ENCODE results near the gene BRINP2. TPM values are rescaled to one million over a fixed set of nuclear protein-coding genes. Genes with fewer than 3 reads are reported as not detected.

The BRINP2 gene
- total and polyA plus RNA-seq, 2 of the 13 experiments (the other 11 are each of a cell fraction or from before 2014, with no cell fraction given) = 0.08 to 0.20 TPM

GRCh38 chr1:177146499-177146898 lies 24.3 kb upstream of the BRINP2 start (continued):
- no peak for TF ChIP-seq SRSF4 (IDR thresholded peaks at IDR 0.05; ENCODE audit: low read depth, low read length, poor library complexity, severe bottlenecking)

DNA sequence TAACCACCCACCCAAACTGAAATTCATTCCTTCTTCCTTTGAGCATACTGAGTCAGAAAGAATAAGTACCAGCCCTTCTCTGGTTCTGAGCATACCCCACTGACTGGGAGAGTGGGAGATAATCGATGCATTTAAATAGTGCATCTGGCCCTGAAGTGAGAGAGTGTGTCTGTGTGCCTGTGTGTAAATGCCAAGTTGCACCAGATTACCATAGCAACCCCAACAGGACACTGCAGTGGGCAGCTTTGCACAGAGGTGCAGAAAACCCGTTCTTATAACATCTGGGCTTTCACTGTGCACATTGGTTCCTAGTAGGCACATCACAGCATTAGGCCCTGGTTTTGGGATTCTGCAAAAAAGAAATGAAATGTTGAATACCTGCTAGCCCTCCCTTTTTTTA lies 8.5 kb upstream of the BRINP2 start:
- no peaks in the 10 kb centered on the region for H4K20me1 ChIP-seq (ENCODE audit: insufficient read depth, low read length)
- FAIRE-seq (no peak), ATAC-seq (no peak), DNase-seq (ENCODE audit: low spot score) (no peak)
- WGBS (ENCODE audit: low lambda C conversion rate) = 0% methylated on average over 1 of the region's 2 CpGs
- in situ Hi-C loops (cut with HindIII; ENCODE audit: extremely low pct_ligation_motif_present, low pct_unique_long_range_greater_than_20kb) (no loop called here), intact Hi-C loops (cut with micrococcal nuclease; ENCODE audit: unreplicated experiment) (no loop called here)
- ChIA-PET POLR2A (no interaction called here), CTCF (ENCODE audit: low intra/inter-chr PET ratio, low total read pairs) (no interaction called here)
- no peak overlapping the region for H2AFZ ChIP-seq (ENCODE audit: low read length)
- H3K27me3 ChIP-seq (ENCODE audit: control insufficient read depth in 1 of 2, insufficient read depth in 2 of 2, low read length in 2 of 2) = peaks cover 0 to 6% of the 10 kb centered on the region in 2 experiments; a peak in 1 of 5 replicates
- H3K4me1 ChIP-seq (ENCODE audit: insufficient read depth, low read length) = no peaks in the 10 kb centered on the region
- BruUV-seq (replicated peaks) = no TSS peak
- no peak for TF ChIP-seq KLF9 (CRISPR knock-in tag; IDR thresholded peaks at IDR 0.05; ENCODE audit: low read depth)
- TF ChIP-seq IKZF4 (CRISPR knock-in tag; IDR thresholded peaks at IDR 0.05; ENCODE audit: borderline replicate concordance, low read depth, not compliant biosample characterization) = no peak
- no peak for TF ChIP-seq ZNF530 (CRISPR knock-in tag; IDR thresholded peaks at IDR 0.05; ENCODE audit: low read depth)
- TF ChIP-seq ZBTB34 (CRISPR knock-in tag; IDR thresholded peaks at IDR 0.05) = no peak
- TF ChIP-seq NFYB (CRISPR knock-in tag; IDR thresholded peaks at IDR 0.05) = no peak
- no peak overlapping the region for H3K4me3 ChIP-seq (replicated peaks in 1 of 3; ENCODE audit: insufficient read depth in 1 of 3, low read depth in 2 of 3, low read length in 3 of 3)
- H3K36me3 ChIP-seq (replicated peaks in 1 of 2; ENCODE audit: control insufficient read depth in 1 of 2, insufficient read depth in 2 of 2, low read length in 2 of 2) = no peaks in the 10 kb centered on the region
- H3K9ac ChIP-seq (ENCODE audit: insufficient read depth, low read depth, low read length) = no peak overlapping the region
- no peaks in the 10 kb centered on the region for H3K79me2 ChIP-seq (ENCODE audit: insufficient read depth, low read length)
- no peak overlapping the region for H3K4me2 ChIP-seq (ENCODE audit: low read depth, low read length)
- H3K9me3 ChIP-seq (ENCODE audit: low read length) = no peaks in the 10 kb centered on the region
- H3K27ac ChIP-seq (ENCODE audit: extremely low read length, insufficient read depth, low read length) = no peak overlapping the region
